NT2/D1 (cell line): ENCODE results near the gene PRRC2A.

Source experiments
- YY1 ChIP-seq: IDR thresholded peaks from 2 replicates; pipeline ENCODE4 v1.6.1; 2011; ENCODE audit not compliant: insufficient read length, insufficient read depth
- ZNF274 ChIP-seq: IDR thresholded peaks from 2 replicates; pipeline ENCODE4 v1.6.1; 2011; ENCODE audit warnings: mild to moderate bottlenecking, low read depth, low read length

DNA sequence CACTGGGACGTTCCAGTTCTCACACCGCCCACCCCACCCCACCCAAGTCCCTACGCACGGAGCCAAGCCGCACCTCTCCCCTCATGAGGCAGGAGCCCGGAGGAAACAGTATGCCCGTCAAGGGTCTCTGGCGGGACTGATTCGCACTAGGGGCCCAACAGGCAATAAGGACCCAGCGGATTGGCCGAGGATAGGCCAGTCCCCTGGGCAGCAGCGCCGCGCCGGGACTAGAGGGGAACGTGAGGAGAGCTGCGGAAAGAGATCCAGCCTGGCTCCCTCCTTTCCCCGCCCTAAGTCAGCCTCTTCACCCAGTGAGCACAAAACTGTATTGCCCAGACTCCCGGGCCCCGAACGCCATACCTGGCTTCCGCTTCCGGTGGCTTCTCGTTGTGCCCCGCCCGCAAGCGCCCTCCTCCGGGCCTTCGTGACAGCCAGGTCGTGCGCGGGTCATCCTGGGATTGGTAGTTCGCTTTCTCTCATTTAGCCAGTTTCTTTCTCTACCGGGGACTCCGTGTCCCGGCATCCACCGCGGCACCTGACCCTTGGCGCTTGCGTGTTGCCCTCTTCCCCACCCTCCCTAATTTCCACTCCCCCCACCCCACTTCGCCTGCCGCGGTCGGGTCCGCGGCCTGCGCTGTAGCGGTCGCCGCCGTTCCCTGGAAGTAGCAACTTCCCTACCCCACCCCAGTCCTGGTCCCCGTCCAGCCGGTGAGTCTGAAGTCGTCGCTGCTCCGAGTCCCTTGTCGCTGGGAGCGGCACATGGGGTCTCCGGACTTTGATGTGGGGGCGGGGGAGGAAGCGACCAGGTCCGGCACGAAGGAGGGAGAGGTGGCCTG, 45.2 kb downstream of the PRRC2A start, which contains the start of gene CSNK2B:
- no peak for TF ChIP-seq YY1
- TF ChIP-seq ZNF274, result no peak
